ENCODE data around the gene IL23R. TPM values are rescaled to one million over a fixed set of nuclear protein-coding genes. Genes with fewer than 3 reads are reported as not detected.

IL23R gene
- total RNA-seq, 1 experiment from 2014 or later, result not detected

DNA sequence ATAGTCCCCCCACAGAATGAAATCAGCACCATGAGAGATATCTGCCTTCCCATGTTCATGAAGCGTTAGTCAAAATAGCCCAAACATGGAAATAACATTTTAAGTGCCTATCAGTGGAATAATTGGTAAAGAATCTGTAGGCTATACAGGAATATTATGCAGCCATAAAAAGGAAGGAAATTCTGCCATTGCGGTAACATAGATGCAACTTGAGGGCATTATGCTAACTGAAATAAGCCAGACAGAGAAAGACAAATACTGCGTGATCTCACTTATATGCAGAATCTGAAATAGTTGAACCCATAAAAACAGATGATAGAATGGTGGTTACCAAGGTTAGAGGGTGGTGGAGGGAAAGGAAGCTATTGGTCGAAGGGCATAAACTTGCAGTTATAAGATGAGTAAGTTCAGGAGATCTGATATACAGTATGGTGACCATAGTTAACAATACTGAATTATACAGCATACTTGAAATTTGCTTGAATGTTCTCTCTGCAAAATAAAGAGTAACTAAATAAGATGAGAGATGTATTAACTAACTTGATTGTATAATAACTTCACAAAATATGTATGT lies 699 bp upstream of the IL23R start (continued):
- TF ChIP-seq, protein P1, sequence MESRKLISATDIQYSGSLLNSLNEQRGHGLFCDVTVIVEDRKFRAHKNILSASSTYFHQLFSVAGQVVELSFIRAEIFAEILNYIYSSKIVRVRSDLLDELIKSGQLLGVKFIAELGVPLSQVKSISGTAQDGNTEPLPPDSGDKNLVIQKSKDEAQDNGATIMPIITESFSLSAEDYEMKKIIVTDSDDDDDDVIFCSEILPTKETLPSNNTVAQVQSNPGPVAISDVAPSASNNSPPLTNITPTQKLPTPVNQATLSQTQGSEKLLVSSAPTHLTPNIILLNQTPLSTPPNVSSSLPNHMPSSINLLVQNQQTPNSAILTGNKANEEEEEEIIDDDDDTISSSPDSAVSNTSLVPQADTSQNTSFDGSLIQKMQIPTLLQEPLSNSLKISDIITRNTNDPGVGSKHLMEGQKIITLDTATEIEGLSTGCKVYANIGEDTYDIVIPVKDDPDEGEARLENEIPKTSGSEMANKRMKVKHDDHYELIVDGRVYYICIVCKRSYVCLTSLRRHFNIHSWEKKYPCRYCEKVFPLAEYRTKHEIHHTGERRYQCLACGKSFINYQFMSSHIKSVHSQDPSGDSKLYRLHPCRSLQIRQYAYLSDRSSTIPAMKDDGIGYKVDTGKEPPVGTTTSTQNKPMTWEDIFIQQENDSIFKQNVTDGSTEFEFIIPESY (IDR thresholded peaks at IDR 0.05; ENCODE audit: extremely low read depth, insufficient replicate concordance, low read length), result no peak
- no peak for TF ChIP-seq EGR1 (IDR thresholded peaks at IDR 0.05; ENCODE audit: low read depth)

GRCh38 chr1:67169496-67169895 lies 3.2 kb downstream of the IL23R start:
- POLR2A ChIA-PET, result no interaction called here
- H3K4me1 ChIP-seq (ENCODE audit: control insufficient read depth in 1 of 2, insufficient read depth in 2 of 2, low read length in 2 of 2), result no peaks in the 10 kb centered on the region
- H3K4me2 ChIP-seq (ENCODE audit: low read length), result no peak overlapping the region
- intact Hi-C loops (cut with micrococcal nuclease), result no loop called here
- H2AFZ ChIP-seq (ENCODE audit: low read depth, low read length, poor library complexity, severe bottlenecking), result no peak overlapping the region
- H3K27ac ChIP-seq (ENCODE audit: low read depth, low read length), result no peak overlapping the region
- TF ChIP-seq FOSL1 (IDR thresholded peaks at IDR 0.05; ENCODE audit: low read depth) (no peak), CEBPB (IDR thresholded peaks at IDR 0.05; ENCODE audit: low read depth) (no peak)
- H3K36me3 ChIP-seq (ENCODE audit: control insufficient read depth in 1 of 2, insufficient read depth in 2 of 2, low read length in 2 of 2), result no peaks in the 10 kb centered on the region
- H4K20me1 ChIP-seq (ENCODE audit: insufficient read depth), result no peaks in the 10 kb centered on the region
- DNase-seq (ENCODE audit: low read depth, low spot score), result no peak
- no peaks in the 10 kb centered on the region for H3K27me3 ChIP-seq (ENCODE audit: insufficient read depth, low read length)
- no peaks in the 10 kb centered on the region for H3K9me2 ChIP-seq (ENCODE audit: insufficient read depth)
- H3K9me3 ChIP-seq (ENCODE audit: control insufficient read depth in 1 of 2, insufficient read depth in 1 of 2, low read depth in 1 of 2, low read length in 2 of 2), result no peaks in the 10 kb centered on the region
- no peak for ATAC-seq
- H3K4me3 ChIP-seq (replicated peaks in 1 of 2; ENCODE audit: low read depth in 1 of 2, low read length in 2 of 2), result no peak overlapping the region
- no peaks in the 10 kb centered on the region for H3K79me2 ChIP-seq (ENCODE audit: insufficient read depth, low read length)
- CTCF ChIA-PET, result no interaction called here
- RAD21 ChIA-PET (ENCODE audit: low non-redundant PET in 1 of 2, low total read pairs in 2 of 2, uncharacterized antibody in 2 of 2, unreplicated experiment in 2 of 2), result no interaction called here
- BruUV-seq (replicated peaks), result no TSS peak
- H3K9ac ChIP-seq (ENCODE audit: low read length), result no peak overlapping the region

DNA sequence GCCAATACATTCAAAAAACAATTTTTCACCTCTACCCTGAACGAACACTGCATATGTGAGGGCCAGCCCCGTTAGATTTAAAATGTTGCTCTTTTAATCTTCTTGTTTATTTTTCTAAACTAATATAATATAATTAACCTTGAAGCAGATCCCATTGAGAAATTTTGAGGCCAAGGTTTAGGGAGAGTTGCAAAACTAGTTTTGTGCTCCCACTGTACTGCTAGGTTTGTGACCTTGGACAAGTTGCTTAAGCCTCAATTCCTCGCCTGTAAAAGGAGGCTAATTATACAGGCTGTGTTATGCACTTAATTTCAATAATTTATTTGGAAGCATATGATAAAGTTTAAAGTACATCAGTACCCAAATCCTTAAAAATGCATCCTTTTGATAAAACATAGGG lies 3.7 kb downstream of the IL23R start:
- intact Hi-C loops (cut with micrococcal nuclease), result no loop called here
- Histone ChIP-seq H4K20me1 (ENCODE audit: insufficient read depth) (no peaks in the 10 kb centered on the region), H3K4me3 (replicated peaks in 1 of 2; ENCODE audit: low read depth in 1 of 2, low read length in 2 of 2) (no peak overlapping the region), H2AFZ (ENCODE audit: low read depth, low read length, poor library complexity, severe bottlenecking) (no peak overlapping the region), H3K79me2 (ENCODE audit: insufficient read depth, low read length) (no peaks in the 10 kb centered on the region), H3K4me1 (ENCODE audit: control insufficient read depth in 1 of 2, insufficient read depth in 2 of 2, low read length in 2 of 2) (no peaks in the 10 kb centered on the region), H3K27ac (ENCODE audit: low read depth, low read length) (no peak overlapping the region), H3K27me3 (ENCODE audit: insufficient read depth, low read length) (no peaks in the 10 kb centered on the region), H3K36me3 (ENCODE audit: control insufficient read depth in 1 of 2, insufficient read depth in 2 of 2, low read length in 2 of 2) (no peaks in the 10 kb centered on the region), H3K9ac (ENCODE audit: low read length) (no peak overlapping the region), H3K9me3 (ENCODE audit: control insufficient read depth in 1 of 2, insufficient read depth in 1 of 2, low read depth in 1 of 2, low read length in 2 of 2) (no peaks in the 10 kb centered on the region), H3K4me2 (ENCODE audit: low read length) (no peak overlapping the region), H3K9me2 (ENCODE audit: insufficient read depth) (no peaks in the 10 kb centered on the region)
- CTCF ChIA-PET, result no interaction called here
- RAD21 ChIA-PET (ENCODE audit: low non-redundant PET in 1 of 2, low total read pairs in 2 of 2, uncharacterized antibody in 2 of 2, unreplicated experiment in 2 of 2), result no interaction called here
- DNase-seq (ENCODE audit: low read depth, low spot score) (no peak), ATAC-seq (no peak)
- POLR2A ChIA-PET, result no interaction called here
- BruUV-seq (replicated peaks), result no TSS peak
- TF ChIP-seq CEBPB (IDR thresholded peaks at IDR 0.05; ENCODE audit: low read depth) (no peak), CTCF (IDR thresholded peaks at IDR 0.05 in 2 of 3, conservative IDR thresholded peaks at IDR 0.05 in 1 of 3; ENCODE audit: borderline replicate concordance in 1 of 3, insufficient read depth in 1 of 3, low read depth in 2 of 3, low read length in 2 of 3) (no peak), ELF1 (IDR thresholded peaks at IDR 0.05; ENCODE audit: borderline replicate concordance, low read depth) (no peak), JUND (IDR thresholded peaks at IDR 0.05) (no peak), ATF3 (IDR thresholded peaks at IDR 0.05) (no peak), ZFX (IDR thresholded peaks at IDR 0.05) (no peak)
- TF ChIP-seq, protein P1 (IDR thresholded peaks at IDR 0.05; ENCODE audit: extremely low read depth, insufficient replicate concordance, low read length), result no peak

Data from HCT116 (cell line).